HG03520 (cell line): ENCODE data around the gene CD276.
"Not testable (repeated sequence)": the region's sequence is repeated elsewhere in the genome, so short reads cannot be mapped to it uniquely, and the experiment has no call there.

Source experiments
- ATAC-seq: cut with Tn5 transposase; IDR thresholded peaks from one replicate; pipeline ENCODE4 v1.9.1; 2021; ENCODE audit warnings: mild to moderate bottlenecking, moderate library complexity; ENCODE audit not compliant: unreplicated experiment

CD276 gene

GRCh38 chr15:73684581-73685455, 635 bp downstream of the CD276 start:
- no peak for ATAC-seq

- ATAC-seq, result no peak
Observed at GRCh38 chr15:73685981-73686380, 1.8 kb downstream of the CD276 start.

- ATAC-seq, result no peak
Observed at GRCh38 chr15:73686781-73687256, 2.6 kb downstream of the CD276 start.

- no peak for ATAC-seq
Observed at GRCh38 chr15:73687351-73687750, 3.2 kb downstream of the CD276 start.

- no peak for ATAC-seq
Observed at GRCh38 chr15:73688455-73688854, 4.3 kb downstream of the CD276 start.

- no peak for ATAC-seq
Observed at GRCh38 chr15:73691396-73691795, 7.2 kb downstream of the CD276 start.

GRCh38 chr15:73694419-73694818, 10.2 kb downstream of the CD276 start:
- ATAC-seq, result no peak

GRCh38 chr15:73695773-73696640, 11.8 kb downstream of the CD276 start:
- no peak for ATAC-seq

- no peak for ATAC-seq
Observed at GRCh38 chr15:73696641-73697001, 12.4 kb downstream of the CD276 start.

GRCh38 chr15:73697033-73697467, 12.9 kb downstream of the CD276 start:
- ATAC-seq, result no peak

GRCh38 chr15:73699249-73700040, 15.3 kb downstream of the CD276 start:
- ATAC-seq, result no peak

GRCh38 chr15:73700041-73700842, 16.1 kb downstream of the CD276 start:
- no peak for ATAC-seq

GRCh38 chr15:73702311-73703239, 18.4 kb downstream of the CD276 start:
- not testable (repeated sequence) for ATAC-seq

GRCh38 chr15:73703601-73704000, 19.4 kb downstream of the CD276 start:
- not testable (repeated sequence) for ATAC-seq

GRCh38 chr15:73704142-73704868, 20.1 kb downstream of the CD276 start:
- not testable (repeated sequence) for ATAC-seq

- ATAC-seq, result no peak
Observed at GRCh38 chr15:73704869-73705645, 20.9 kb downstream of the CD276 start.

- ATAC-seq, result no peak
Observed at GRCh38 chr15:73708691-73709090, 24.5 kb downstream of the CD276 start.

- no peak for ATAC-seq
Observed at GRCh38 chr15:73709241-73709640, 25.1 kb downstream of the CD276 start.
